HG03045 (cell line): ENCODE data around the gene SEMA6D.

Experiments
- ATAC-seq: cut with Tn5 transposase; IDR thresholded peaks from one replicate; pipeline ENCODE4 v1.9.1; 2021; ENCODE audit warnings: mild to moderate bottlenecking, moderate library complexity; ENCODE audit not compliant: unreplicated experiment

Gene SEMA6D

DNA sequence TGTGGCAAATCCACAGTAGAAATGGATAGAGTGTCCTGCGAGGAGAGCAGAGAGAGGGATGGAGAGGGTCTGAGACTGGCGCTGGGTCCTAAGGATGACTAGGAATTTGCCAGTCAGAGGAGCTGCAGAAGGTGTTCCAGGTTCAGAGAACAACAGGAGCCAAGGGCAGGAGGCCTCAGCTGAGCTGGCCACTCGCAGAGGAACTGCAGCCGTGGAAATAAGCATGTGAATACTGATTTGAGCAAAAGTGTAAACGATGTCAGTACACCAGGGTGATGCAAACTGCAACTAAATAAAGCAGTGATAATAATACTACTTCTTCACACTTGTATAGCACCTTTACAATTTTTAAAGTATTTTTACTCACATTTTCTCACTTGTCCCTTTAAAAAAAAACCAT is 24.6 kb downstream of the SEMA6D start:
- no peak for ATAC-seq

GRCh38 chr15:47742334-47742733 is 25.0 kb downstream of the SEMA6D start:
- no peak for ATAC-seq

DNA sequence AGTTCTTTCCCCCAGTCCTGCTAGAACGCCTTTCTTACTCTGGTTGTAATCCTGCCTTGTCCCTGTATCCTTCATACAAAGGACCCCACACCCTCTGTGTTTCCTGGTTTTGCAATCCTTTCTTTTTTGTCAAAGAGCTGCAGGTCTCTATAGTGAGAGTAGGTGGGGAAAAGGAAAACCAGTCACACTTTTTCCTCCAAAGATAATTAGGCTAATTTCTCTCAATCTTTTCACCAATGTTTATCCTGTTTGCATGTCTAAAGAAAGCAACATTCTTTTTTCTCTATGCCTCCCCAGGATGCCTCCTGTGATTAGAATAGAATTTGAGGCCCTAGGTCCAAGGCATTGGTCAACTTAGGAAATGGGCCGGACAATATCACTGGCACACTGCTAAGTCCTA is 25.4 kb downstream of the SEMA6D start:
- no peak for ATAC-seq

DNA sequence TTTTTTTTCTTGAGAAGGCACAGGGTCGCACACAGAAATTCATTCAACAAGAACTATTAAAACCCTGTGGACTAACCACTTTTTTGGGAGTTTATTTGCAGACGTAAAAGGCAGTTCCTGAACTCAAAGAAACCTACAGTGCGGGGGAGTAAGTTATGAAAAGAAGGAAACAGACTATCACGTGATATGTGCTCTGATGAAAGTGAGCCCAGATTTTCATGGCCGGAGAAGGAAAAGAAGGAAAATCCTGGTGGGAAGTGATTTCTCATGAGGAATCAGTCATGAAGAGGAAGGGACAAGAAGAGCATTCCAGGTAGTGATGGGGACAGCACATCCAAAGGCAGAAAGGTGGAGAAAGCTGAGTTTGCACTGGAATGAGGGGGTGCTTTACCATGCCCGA is 26.1 kb downstream of the SEMA6D start:
- no peak for ATAC-seq

- no peak for ATAC-seq
Observed at GRCh38 chr15:47743886-47744285, 26.6 kb downstream of the SEMA6D start.

- no peak for ATAC-seq
Observed at GRCh38 chr15:47744496-47744895, 27.2 kb downstream of the SEMA6D start.

DNA sequence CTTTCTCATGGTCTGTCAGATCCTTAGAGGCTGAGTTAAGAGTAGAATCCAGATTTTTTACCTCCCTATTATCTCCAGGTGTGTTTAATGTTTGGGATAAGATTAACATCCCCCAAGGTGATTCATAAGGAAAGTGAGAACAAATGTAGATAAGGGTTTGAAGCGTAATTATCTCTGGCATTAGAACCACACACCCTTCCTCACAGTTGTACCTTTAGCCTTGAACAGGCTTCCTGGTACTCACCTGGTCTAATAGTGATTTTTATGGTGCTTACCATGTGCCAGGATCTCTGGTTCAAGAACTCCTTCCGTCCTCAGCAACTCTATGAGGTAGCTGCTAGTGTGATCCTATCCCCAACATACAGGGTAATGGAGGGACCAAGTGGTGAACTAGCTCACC is 27.7 kb downstream of the SEMA6D start:
- ATAC-seq = no peak

DNA sequence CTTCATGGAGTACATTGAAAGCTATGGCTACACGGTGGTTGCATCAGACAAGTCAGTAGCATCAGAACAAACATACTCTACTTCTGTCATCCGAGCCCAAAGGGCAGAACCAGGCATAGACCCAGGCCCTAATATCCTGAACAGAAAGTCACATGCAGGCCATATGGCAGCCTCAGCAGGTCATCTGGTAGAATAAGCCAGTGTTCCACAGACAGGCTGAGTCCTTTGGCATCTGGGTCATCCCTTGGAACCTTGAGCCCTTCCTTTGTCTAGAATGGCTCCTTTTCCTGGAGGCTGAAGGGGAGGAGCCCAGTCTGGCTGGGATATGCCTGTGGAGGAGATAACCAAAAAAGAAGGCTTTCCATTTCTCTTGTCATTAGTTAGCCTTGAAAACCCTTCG is 29.2 kb downstream of the SEMA6D start:
- no peak for ATAC-seq

DNA sequence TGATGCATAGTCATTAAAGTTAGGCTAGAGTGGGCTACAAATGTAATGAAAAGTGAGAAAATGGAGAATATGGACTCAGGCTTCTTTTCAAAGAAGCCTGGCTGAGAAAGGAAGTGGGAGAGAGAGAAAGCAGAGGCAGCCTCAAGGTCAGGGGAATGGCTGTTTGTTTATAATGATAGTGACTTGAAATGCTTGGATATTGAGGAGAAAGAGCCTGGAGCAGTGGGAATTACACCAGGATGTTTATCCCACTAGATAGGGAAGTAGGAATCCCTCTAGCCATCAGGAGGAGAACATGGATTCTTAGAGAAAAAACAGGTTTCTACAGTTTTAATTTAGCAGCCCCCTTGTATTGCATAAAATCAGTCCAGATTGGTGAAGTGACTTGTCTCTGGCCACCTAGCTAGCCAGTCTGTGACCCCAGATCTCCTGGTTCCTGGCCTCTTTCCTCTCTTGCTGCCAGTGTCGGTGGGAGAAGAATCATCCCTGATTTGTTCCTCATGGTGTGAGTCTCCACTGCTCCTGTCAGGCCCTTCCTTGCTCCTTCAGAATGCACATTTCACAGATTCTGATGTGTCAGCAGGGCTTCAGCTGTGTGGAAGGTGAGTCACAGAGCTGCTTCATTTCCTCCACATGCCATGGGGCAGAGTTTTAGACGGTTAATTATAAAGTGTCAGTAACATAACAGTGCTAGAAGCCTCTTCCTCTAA is 32.9 kb downstream of the SEMA6D start:
- no peak for ATAC-seq

DNA sequence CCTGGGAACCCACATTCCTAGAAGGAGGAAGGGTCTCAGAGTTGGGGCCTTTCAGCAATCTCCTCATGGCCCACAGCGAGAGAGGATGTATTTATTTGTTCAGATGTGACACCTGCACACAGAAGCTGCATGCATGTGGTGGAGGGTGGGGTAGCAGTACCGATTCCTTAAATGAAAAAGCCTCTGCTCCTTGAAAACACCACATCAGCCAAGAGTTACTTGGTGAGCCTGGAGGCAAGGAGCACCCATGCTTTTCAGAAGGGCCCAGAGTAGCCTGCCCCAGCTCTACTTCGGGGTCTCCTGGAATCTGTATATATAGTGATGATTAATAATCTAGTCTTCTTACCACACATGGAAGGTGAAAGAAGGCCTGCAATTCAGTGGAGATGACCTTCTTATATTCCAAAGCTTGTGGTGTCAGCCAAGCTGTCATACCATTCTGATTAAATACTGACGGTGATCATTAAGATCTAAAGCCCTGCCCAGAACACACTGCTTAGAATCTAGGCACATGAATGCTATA is 33.5 kb downstream of the SEMA6D start:
- ATAC-seq = no peak

DNA sequence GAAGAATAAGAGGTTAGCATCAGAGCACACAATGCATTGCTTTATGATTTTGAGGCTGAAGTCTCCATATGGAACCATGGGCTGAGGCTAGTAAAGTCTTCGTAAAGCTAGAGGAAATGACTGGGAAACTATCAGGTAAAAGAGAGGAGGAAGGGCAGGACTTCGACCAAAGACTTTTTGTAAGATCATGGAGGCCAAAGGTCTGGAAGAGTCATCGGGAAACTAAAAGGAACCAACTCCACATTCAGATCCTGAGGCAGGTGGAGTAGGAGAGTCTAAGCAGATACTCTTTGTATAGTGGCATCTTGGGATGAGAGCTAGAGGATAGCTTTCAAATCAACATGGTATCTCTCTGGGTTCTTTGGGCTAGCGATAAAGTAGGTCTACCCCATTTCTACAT is 36.3 kb downstream of the SEMA6D start:
- ATAC-seq = no peak

DNA sequence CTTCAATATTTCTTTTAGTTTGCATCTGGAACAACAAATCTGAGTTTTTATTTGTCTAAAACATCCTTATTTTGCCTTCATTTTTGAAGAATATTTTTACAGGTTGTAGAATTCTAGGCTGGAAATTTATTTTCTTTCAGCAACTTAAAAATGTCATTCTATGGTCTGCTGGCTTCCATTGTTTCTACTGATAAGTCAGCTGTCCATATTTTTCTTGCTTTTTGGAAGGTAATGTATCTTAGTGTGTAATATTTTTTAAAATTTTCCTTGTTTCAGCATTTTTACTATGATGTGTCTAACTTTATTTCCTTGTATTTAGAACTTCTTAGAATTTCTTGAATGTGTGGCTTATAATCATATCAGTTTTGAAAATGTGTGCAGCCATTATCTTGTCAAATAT is 37.0 kb downstream of the SEMA6D start:
- ATAC-seq = no peak

GRCh38 chr15:47755941-47756340 is 38.6 kb downstream of the SEMA6D start:
- ATAC-seq = no peak

DNA sequence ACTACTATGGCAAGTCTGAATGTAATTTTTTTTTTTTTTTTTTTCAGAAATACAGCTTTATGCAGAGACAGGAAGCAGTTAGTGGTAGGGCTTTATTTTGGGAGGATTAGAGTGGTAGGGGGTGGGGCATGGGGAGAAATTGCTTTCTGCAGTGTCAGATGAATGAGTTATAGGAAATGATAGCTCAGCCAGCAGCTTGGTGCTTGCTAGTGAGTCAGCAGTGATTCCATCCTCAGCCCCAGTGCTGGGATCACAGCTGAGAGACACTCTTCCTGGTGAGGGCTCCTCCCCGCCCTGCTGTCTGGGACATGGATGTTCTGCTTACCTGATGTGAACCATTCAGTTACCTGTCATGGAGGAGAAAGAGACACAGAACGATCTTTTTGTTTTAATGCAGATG is 39.6 kb downstream of the SEMA6D start:
- ATAC-seq = no peak

DNA sequence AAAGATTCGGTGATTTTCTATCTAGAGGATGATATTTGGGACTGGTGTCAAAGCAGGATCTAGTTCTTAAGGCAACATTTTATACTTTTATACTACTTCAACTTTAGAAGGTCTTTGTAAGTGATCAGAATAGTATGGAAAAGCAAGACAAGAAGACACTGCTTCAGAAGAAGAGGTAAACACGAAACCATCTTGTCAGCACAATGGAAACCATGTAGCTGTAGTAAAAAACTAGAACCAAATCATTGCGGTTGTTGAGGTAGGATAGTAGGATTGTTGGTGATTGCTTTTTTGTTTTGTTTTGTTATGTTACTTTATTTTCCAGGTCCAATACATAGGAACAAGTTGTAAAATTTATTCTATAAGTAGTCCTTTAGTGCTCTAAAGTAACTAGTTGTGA is 40.0 kb downstream of the SEMA6D start:
- ATAC-seq = no peak

- no peak for ATAC-seq
Observed at GRCh38 chr15:47762621-47763020, 45.3 kb downstream of the SEMA6D start.

- no peak for ATAC-seq
Observed at GRCh38 chr15:47764666-47765065, 47.4 kb downstream of the SEMA6D start.

GRCh38 chr15:47766406-47766805 is 49.1 kb downstream of the SEMA6D start:
- no peak for ATAC-seq

GRCh38 chr15:47767035-47767434 is 49.7 kb downstream of the SEMA6D start:
- ATAC-seq = no peak

DNA sequence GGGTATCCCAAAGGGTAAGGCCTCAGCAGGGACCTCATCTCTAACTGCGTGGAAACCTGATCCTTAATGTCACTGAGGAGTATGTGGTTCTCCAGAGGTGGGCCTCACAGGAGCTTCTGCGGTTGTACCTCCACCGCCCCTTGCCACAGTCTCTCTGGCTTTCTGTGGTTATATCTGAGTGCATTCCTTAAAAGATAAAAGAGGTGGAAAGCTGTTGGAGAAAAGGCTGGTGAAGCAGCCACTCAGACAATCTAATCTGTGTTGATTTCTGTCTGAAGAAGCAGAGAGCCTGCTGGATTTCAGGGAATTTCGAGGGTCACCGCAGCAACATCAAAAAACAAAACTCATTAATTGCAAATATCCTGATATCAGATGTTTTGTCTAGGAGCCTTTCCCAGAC is 51.4 kb downstream of the SEMA6D start:
- ATAC-seq = no peak

DNA sequence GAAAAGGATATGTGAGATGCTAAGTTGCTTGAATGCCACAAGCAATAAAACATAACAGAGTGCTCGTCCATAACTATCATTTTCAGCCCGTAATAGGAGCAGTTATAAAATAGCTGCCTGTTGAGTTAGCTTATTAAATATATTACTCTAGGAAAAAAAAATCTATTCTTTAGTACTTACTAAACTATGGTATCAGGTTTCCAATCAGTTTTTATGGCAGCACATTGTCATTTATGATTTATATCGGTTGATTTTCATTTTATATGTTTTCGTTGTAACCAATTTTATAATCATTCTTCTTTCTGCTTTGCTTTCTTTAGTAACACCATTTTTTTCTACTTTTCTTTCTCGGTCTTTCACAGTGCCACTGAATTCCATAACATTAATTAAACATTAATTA is 51.9 kb downstream of the SEMA6D start:
- ATAC-seq = no peak

DNA sequence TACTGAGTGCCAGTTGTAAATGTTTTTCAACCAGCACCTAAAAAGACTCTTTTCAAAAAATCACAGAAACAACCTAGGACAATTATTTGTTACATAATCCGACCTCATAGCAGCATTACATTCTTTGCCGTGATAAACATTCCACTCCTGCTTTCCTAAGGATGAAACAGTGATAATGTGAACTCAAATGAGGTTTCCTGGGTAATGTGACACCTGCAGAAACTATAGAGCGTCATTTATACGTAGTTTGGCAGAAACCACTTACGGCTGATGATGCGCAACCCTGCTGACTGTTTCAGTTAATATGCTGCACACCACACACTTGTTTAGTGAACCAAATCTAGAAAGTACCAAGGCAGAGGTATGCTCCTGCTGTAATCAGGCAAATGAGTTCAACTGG is 55.8 kb downstream of the SEMA6D start:
- no peak for ATAC-seq

- no peak for ATAC-seq
Observed at GRCh38 chr15:47778263-47778770, 61.0 kb downstream of the SEMA6D start.
